DND-41 (cell line): Measurements from ENCODE around the gene DZIP3.

ENCODE experiments used
- CTCF ChIP-seq: IDR thresholded peaks from 2 replicates; pipeline ENCODE4 v1.5.1; 2012; ENCODE audit warnings: borderline replicate concordance, low read length, moderate library complexity, mild to moderate bottlenecking; ENCODE audit not compliant: poor library complexity, severe bottlenecking; ENCODE audit errors: extremely low read depth
- EZH2 ChIP-seq: IDR thresholded peaks from 3 replicates; pipeline ENCODE4 v1.6.1; 2012; ENCODE audit warnings: borderline replicate concordance, low read depth, mild to moderate bottlenecking, moderate library complexity, low read length, inconsistent platforms; ENCODE audit not compliant: severe bottlenecking

- TF ChIP-seq CTCF (no peak), EZH2 (no peak)
Observed at GRCh38 chr3:108719178-108719806, 129.8 kb downstream of the DZIP3 start.
